Lower leg skin (tissue), 3 donors: ENCODE measurements around the gene AJAP1.

Experiments
- CTCF ChIP-seq, 3 donors: fragments of 450-650 bp; IDR thresholded peaks; one replicate each; pipeline ENCODE4 v1.5.1; 2016; ENCODE audit warnings: antibody characterized with exemption in 3 of 3, mild to moderate bottlenecking in 3 of 3, moderate library complexity in 2 of 3
- POLR2A ChIP-seq, 2 donors: fragments of 450-650 bp; IDR thresholded peaks; one replicate each; pipeline ENCODE4 v1.6.1; 2016 to 2017; ENCODE audit warnings: antibody characterized with exemption in 2 of 2, mild to moderate bottlenecking in 1 of 2, moderate library complexity in 1 of 2

GRCh38 chr1:4655674-4656532 is 1.5 kb downstream of the AJAP1 start:
- TF ChIP-seq CTCF (IDR thresholded peaks at IDR 0.05) (no peak), POLR2A (IDR thresholded peaks at IDR 0.05) (no peak)
